Osteocyte (in vitro differentiated cells): ENCODE results near the gene ITGB6. TPM values are rescaled to one million over a fixed set of nuclear protein-coding genes. Genes with fewer than 3 reads are reported as not detected.

Experiments
- DNase-seq: peaks from one replicate; pipeline ENCODE4 v3.0.0; 2021; ENCODE audit warnings: mixed read lengths; ENCODE audit not compliant: unreplicated experiment; ENCODE audit errors: extremely low spot score
- H3K27ac Mint-ChIP-seq: one replicate; pipeline ENCODE4 v1.8.0; 2021; ENCODE audit warnings: mild to moderate bottlenecking, mixed read lengths; ENCODE audit not compliant: unreplicated experiment
- H3K27me3 Mint-ChIP-seq: one replicate; pipeline ENCODE4 v1.8.0; 2021; ENCODE audit warnings: mixed read lengths; ENCODE audit not compliant: unreplicated experiment
- H3K36me3 Mint-ChIP-seq: one replicate; pipeline ENCODE4 v1.8.0; 2021; ENCODE audit warnings: mixed read lengths; ENCODE audit not compliant: unreplicated experiment
- H3K4me1 Mint-ChIP-seq: one replicate; pipeline ENCODE4 v1.8.0; 2021; ENCODE audit warnings: mixed read lengths; ENCODE audit not compliant: unreplicated experiment
- H3K4me3 Mint-ChIP-seq: one replicate; pipeline ENCODE4 v1.8.0; 2021; ENCODE audit warnings: mild to moderate bottlenecking, moderate library complexity, mixed read lengths; ENCODE audit not compliant: unreplicated experiment
- H3K9me3 Mint-ChIP-seq: one replicate; pipeline ENCODE4 v1.8.0; 2021; ENCODE audit warnings: mixed read lengths; ENCODE audit not compliant: unreplicated experiment
- CTCF ChIP-seq: fragments of 200-600 bp; sonication (generic); IDR thresholded peaks from 2 replicates; pipeline ENCODE4 v1.5.0; 2021; ENCODE audit warnings: antibody characterized with exemption, mild to moderate bottlenecking, moderate library complexity
- total RNA-seq: library from RNA; stranded (reverse); gene quantifications from 2 replicates; pipeline ENCODE4 v1.2.1, GENCODE V29; 2021

ITGB6 gene
- total RNA-seq, 1 donor from 2014 or later: 0.13 TPM

- no peak overlapping the region for H3K27ac Mint-ChIP-seq
- H3K27me3 Mint-ChIP-seq: no peaks in the 10 kb centered on the region
- DNase-seq: no peak
- no peak overlapping the region for H3K4me3 Mint-ChIP-seq
- no peak for TF ChIP-seq CTCF
- peaks cover 7% of the 10 kb centered on the region for H3K36me3 Mint-ChIP-seq
- H3K9me3 Mint-ChIP-seq: peaks cover 5% of the 10 kb centered on the region
- H3K4me1 Mint-ChIP-seq: peaks cover 14% of the 10 kb centered on the region
These were observed 19.9 kb downstream of the ITGB6 start for GRCh38 chr2:160180172-160180571.

- Mint-ChIP-seq H3K9me3 (no peaks in the 10 kb centered on the region), H3K4me3 (no peak overlapping the region), H3K27me3 (no peaks in the 10 kb centered on the region), H3K4me1 (peaks cover 8% of the 10 kb centered on the region), H3K36me3 (no peaks in the 10 kb centered on the region), H3K27ac (no peak overlapping the region)
- no peak for TF ChIP-seq CTCF
- no peak for DNase-seq
These were observed 24.6 kb downstream of the ITGB6 start for GRCh38 chr2:160175169-160176134.

- H3K9me3 Mint-ChIP-seq: no peaks in the 10 kb centered on the region
- no peak overlapping the region for H3K4me3 Mint-ChIP-seq
- no peak for DNase-seq
- no peak for TF ChIP-seq CTCF
- no peaks in the 10 kb centered on the region for H3K36me3 Mint-ChIP-seq
- no peak overlapping the region for H3K27ac Mint-ChIP-seq
- H3K27me3 Mint-ChIP-seq: no peaks in the 10 kb centered on the region
- H3K4me1 Mint-ChIP-seq: peaks cover 8% of the 10 kb centered on the region
These were observed 25.8 kb downstream of the ITGB6 start for GRCh38 chr2:160174322-160174721.

- peaks cover 6% of the 10 kb centered on the region for H3K4me1 Mint-ChIP-seq
- DNase-seq: no peak
- H3K27ac Mint-ChIP-seq: no peak overlapping the region
- H3K9me3 Mint-ChIP-seq: no peaks in the 10 kb centered on the region
- no peaks in the 10 kb centered on the region for H3K27me3 Mint-ChIP-seq
- TF ChIP-seq CTCF: no peak
- no peaks in the 10 kb centered on the region for H3K36me3 Mint-ChIP-seq
- no peak overlapping the region for H3K4me3 Mint-ChIP-seq
These were observed 30.1 kb downstream of the ITGB6 start for GRCh38 chr2:160169988-160170387.

- Mint-ChIP-seq H3K36me3 (no peaks in the 10 kb centered on the region), H3K9me3 (no peaks in the 10 kb centered on the region), H3K27me3 (no peaks in the 10 kb centered on the region), H3K4me3 (no peak overlapping the region), H3K27ac (no peak overlapping the region), H3K4me1 (peaks cover 6% of the 10 kb centered on the region)
- DNase-seq: no peak
- no peak for TF ChIP-seq CTCF
These were observed 30.6 kb downstream of the ITGB6 start for GRCh38 chr2:160169471-160169870.
